Caco-2 (cell line): Measurements from ENCODE around the gene CDC42BPB. TPM values are rescaled to one million over a fixed set of nuclear protein-coding genes. Genes with fewer than 3 reads are reported as not detected.

Source experiments
- BruUV-seq: library from RNA; stranded (reverse); fragments of 400-500 nt; replicated peaks from 2 replicates; lab custom pipeline; 2021; lab: Mats Ljungman, UMichigan
- CTCF ChIA-PET: fragments of 300-600 bp; sonication (Branson Sonifier 250); formaldehyde crosslinking; loops from one replicate; lab custom pipeline; 2022; ENCODE audit warnings: antibody characterized with exemption; lab: Charles Lee
- POLR2A ChIA-PET: fragments of 300-600 bp; sonication (Branson Sonifier 250); formaldehyde crosslinking; loops from one replicate; lab custom pipeline; 2022; ENCODE audit warnings: antibody characterized with exemption; lab: Charles Lee
- DNase-seq, 2 experiments: peaks; one replicate each; pipeline versions ENCODE4 v3.0.0 to v3.0.0-alpha.2; 2020 to 2022
- H3K27me3 ChIP-seq: replicated peaks from 2 replicates; pipeline ENCODE4 v1.6.0; 2011; ENCODE audit warnings: low read length; ENCODE audit not compliant: control insufficient read depth, insufficient read depth
- H3K36me3 ChIP-seq: 2 replicates; pipeline ENCODE4 v1.5.1; 2011; ENCODE audit warnings: low read length; ENCODE audit not compliant: control insufficient read depth, insufficient read depth
- H3K4me1 ChIP-seq: fragments of 250-450 bp; sonication (Bioruptor Pico); 2 replicates; pipeline ENCODE4 v1.5.1; 2020; ENCODE audit warnings: mild to moderate bottlenecking
- H3K4me3 ChIP-seq: 2 replicates; pipeline ENCODE4 v1.5.1; 2011; ENCODE audit warnings: low read depth, mild to moderate bottlenecking, control low read depth, low read length
- H3K9me3 ChIP-seq: fragments of 250-450 bp; sonication (Bioruptor Pico); 2 replicates; pipeline ENCODE4 v1.5.1; 2020; ENCODE audit warnings: mild to moderate bottlenecking, moderate library complexity
- H3K27ac Mint-ChIP-seq: one replicate; pipeline ENCODE4 v1.8.0; 2022; ENCODE audit warnings: mixed read lengths; ENCODE audit not compliant: unreplicated experiment
- H3K27me3 Mint-ChIP-seq: one replicate; pipeline ENCODE4 v1.8.0; 2022; ENCODE audit warnings: mixed read lengths; ENCODE audit not compliant: insufficient read depth, unreplicated experiment
- H3K36me3 Mint-ChIP-seq: one replicate; pipeline ENCODE4 v1.8.0; 2022; ENCODE audit warnings: mild to moderate bottlenecking, mixed read lengths; ENCODE audit not compliant: insufficient read depth, unreplicated experiment
- H3K4me1 Mint-ChIP-seq: one replicate; pipeline ENCODE4 v1.8.0; 2022; ENCODE audit warnings: low read depth, mixed read lengths; ENCODE audit not compliant: unreplicated experiment
- H3K4me3 Mint-ChIP-seq: one replicate; pipeline ENCODE4 v1.8.0; 2022; ENCODE audit warnings: mild to moderate bottlenecking, moderate library complexity, mixed read lengths; ENCODE audit not compliant: unreplicated experiment
- H3K9me3 Mint-ChIP-seq: one replicate; pipeline ENCODE4 v1.8.0; 2022; ENCODE audit warnings: mixed read lengths; ENCODE audit not compliant: unreplicated experiment
- intact Hi-C: fragments of 100-400 bp; cut with micrococcal nuclease; formaldehyde crosslinking; loops from one replicate; pipeline ENCODE4 v1.10.0; 2022; ENCODE audit not compliant: unreplicated experiment
- total RNA-seq: library from RNA; stranded (reverse); gene quantifications from 2 replicates; pipeline ENCODE4 v1.2.3, GENCODE V29; 2022
- TF ChIP-seq, protein P1 (sequence below), 2 experiments: fragments of 200-600 bp in 1 of 2; IDR thresholded peaks; 1 replicate in 1 of 2; 2 replicates in 1 of 2; pipeline versions ENCODE4 v1.5.1 to v1.8.0; 2011 to 2022; ENCODE audit warnings: antibody characterized with exemption in 1 of 2, control low read depth in 1 of 2, inconsistent platforms in 1 of 2, low read depth in 1 of 2, low read length in 1 of 2, mild to moderate bottlenecking in 1 of 2, moderate library complexity in 1 of 2; ENCODE audit not compliant: insufficient read depth in 1 of 2, severe bottlenecking in 1 of 2, unreplicated experiment in 1 of 2

CDC42BPB gene
- total RNA-seq, 1 experiment from 2014 or later: 55.1 TPM

DNA sequence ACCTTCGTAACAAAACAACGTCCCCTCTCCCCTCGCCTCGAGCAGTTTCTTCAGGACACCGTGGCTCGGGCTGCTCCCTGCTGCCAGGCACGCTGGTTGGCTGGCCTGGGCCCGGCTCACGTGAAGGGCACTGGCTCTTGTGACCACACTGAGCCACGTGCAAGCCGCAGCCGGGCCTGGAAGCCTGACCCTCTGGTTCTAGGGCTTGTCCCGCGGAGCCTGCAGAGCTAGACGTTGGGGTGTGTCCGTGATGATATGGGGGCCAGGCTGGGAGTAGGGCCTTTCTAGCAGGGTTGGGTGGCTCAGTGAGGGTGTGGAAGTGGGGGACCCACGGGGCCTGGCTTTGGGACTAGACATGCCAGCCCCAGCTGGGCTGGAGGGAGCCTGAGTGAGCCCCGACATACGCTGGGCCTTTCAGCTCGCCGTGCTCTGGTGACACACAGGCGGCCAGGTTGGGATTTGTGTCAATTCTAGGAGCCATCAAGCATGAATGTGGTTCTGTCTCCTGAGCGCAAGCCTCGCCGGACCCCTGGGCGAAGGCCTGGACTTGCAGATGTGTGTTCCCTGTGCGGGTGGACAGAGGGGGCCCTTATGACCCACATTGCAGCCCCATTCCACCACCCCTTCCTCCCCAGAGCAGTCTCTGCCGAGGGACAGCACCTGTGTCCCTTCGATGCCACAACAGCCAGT is 148.4 kb downstream of the CDC42BPB start:
- no TSS peak for BruUV-seq
- TF ChIP-seq, protein P1, sequence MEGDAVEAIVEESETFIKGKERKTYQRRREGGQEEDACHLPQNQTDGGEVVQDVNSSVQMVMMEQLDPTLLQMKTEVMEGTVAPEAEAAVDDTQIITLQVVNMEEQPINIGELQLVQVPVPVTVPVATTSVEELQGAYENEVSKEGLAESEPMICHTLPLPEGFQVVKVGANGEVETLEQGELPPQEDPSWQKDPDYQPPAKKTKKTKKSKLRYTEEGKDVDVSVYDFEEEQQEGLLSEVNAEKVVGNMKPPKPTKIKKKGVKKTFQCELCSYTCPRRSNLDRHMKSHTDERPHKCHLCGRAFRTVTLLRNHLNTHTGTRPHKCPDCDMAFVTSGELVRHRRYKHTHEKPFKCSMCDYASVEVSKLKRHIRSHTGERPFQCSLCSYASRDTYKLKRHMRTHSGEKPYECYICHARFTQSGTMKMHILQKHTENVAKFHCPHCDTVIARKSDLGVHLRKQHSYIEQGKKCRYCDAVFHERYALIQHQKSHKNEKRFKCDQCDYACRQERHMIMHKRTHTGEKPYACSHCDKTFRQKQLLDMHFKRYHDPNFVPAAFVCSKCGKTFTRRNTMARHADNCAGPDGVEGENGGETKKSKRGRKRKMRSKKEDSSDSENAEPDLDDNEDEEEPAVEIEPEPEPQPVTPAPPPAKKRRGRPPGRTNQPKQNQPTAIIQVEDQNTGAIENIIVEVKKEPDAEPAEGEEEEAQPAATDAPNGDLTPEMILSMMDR (IDR thresholded peaks at IDR 0.05; ENCODE audit: insufficient read depth in 1 of 2, low read depth in 1 of 2, low read length in 1 of 2, severe bottlenecking in 1 of 2, unreplicated experiment in 1 of 2): no peak
- intact Hi-C loops: no loop called here
- Histone ChIP-seq H3K9me3 (no peaks in the 10 kb centered on the region), H3K36me3 (no peaks in the 10 kb centered on the region; the same call in 1 of the 2 replicates), H3K4me3 (no peak overlapping the region), H3K4me1 (no peaks in the 10 kb centered on the region), H3K27me3 (no peaks in the 10 kb centered on the region)
- no peak for DNase-seq
- H3K9me3 Mint-ChIP-seq: no peaks in the 10 kb centered on the region
- H3K4me3 Mint-ChIP-seq: no peak overlapping the region
- no peak overlapping the region for H3K27ac Mint-ChIP-seq
- no peaks in the 10 kb centered on the region for H3K4me1 Mint-ChIP-seq
- peaks cover 15% of the 10 kb centered on the region for H3K36me3 Mint-ChIP-seq
- H3K27me3 Mint-ChIP-seq: no peaks in the 10 kb centered on the region
- ChIA-PET CTCF (interaction anchor here (0.6 kb wide), 1 partner anchor 638 kb away, joined by 3 read pairs; no protein-coding TSS in a partner anchor), POLR2A (interaction anchor here (0.6 kb wide), 1 partner anchor 664 kb away, joined by 5 read pairs; no protein-coding TSS in a partner anchor)

DNA sequence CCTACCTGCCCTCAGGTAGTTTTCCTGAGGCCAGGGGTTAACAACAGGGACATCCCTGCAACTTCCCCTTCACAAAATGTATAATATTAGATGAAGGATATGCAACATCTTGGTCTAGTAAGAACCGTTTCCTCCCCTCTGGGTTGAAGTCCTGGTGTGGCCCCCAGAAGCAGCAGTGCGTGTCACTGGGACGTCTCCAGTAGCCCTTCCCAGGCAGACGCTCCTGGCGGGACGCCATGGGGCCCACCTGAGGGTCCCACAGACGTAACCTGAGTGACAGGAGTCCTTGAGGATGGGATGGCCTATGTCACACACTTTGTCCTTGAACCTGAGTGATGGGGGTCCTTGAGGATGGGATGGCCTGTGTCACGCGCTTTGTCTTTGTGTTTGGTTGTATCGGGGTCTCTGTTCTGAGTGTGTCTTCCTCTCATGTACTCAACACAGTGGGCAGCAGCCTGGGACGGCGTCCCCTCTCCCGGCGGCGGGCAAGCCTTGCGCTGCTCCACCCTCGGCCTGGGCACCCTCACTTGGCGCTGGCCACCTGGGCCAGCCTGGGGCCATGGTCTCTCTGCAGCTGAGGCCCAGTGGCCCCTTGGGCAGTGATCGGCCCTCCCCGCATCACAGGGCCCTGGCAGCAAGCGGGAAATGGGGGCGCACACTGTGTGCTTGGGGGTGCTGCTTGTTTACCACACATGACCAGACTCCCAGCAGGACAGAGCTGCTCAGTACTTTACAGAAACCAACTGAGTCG is 149.2 kb downstream of the CDC42BPB start:
- Mint-ChIP-seq H3K9me3 (no peaks in the 10 kb centered on the region), H3K4me3 (no peak overlapping the region), H3K27ac (no peak overlapping the region), H3K27me3 (no peaks in the 10 kb centered on the region), H3K4me1 (no peaks in the 10 kb centered on the region), H3K36me3 (peaks cover 15% of the 10 kb centered on the region)
- ChIA-PET POLR2A (interaction anchor here (0.6 kb wide), 1 partner anchor 665 kb away, joined by 5 read pairs; no protein-coding TSS in a partner anchor), CTCF (interaction anchor here (0.6 kb wide), 1 partner anchor 639 kb away, joined by 3 read pairs; no protein-coding TSS in a partner anchor)
- TF ChIP-seq, protein P1 (IDR thresholded peaks at IDR 0.05; ENCODE audit: insufficient read depth in 1 of 2, low read depth in 1 of 2, low read length in 1 of 2, severe bottlenecking in 1 of 2, unreplicated experiment in 1 of 2): no peak
- Histone ChIP-seq H3K4me3 (no peak overlapping the region), H3K27me3 (no peaks in the 10 kb centered on the region), H3K9me3 (no peaks in the 10 kb centered on the region), H3K36me3 (no peaks in the 10 kb centered on the region; the same call in 1 of the 2 replicates), H3K4me1 (no peaks in the 10 kb centered on the region)
- no TSS peak for BruUV-seq
- intact Hi-C loops: no loop called here
- no peak for DNase-seq

DNA sequence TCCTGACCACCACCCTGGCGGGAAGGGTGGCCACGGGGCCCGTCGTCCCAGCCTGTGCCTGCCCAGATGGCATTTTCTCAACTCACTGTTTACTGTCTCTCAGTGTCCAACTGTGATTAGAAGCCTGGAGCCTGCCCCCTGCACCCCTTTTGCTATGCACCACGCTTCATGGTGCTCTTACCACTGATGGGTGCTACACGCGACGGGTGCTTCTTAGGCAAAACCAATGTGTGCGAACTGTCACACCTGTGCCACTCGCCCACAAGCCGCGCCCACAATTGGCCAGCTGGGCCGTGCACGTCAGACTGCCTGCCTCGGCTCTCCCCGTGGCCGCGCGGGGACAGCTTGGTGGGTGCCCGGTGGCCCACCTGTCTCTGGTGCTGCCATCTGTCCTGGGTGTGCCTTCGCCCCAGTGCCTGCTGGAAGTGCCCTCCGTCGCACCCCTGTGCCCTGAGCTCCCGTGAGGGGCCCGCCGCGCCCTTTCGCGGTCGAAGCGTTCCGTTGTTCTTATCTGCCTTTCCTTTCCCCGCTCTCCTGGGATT is 150.0 kb downstream of the CDC42BPB start:
- Mint-ChIP-seq H3K36me3 (peaks cover 19% of the 10 kb centered on the region), H3K27ac (no peak overlapping the region), H3K4me1 (no peaks in the 10 kb centered on the region), H3K27me3 (no peaks in the 10 kb centered on the region), H3K4me3 (no peak overlapping the region), H3K9me3 (no peaks in the 10 kb centered on the region)
- intact Hi-C loops: no loop called here
- Histone ChIP-seq H3K9me3 (no peaks in the 10 kb centered on the region), H3K36me3 (no peaks in the 10 kb centered on the region; the same call in 1 of the 2 replicates), H3K4me3 (no peak overlapping the region), H3K27me3 (no peaks in the 10 kb centered on the region), H3K4me1 (no peaks in the 10 kb centered on the region)
- ChIA-PET CTCF (no interaction called here), POLR2A (no interaction called here)
- DNase-seq: no peak
- TF ChIP-seq, protein P1 (IDR thresholded peaks at IDR 0.05; ENCODE audit: insufficient read depth in 1 of 2, low read depth in 1 of 2, low read length in 1 of 2, severe bottlenecking in 1 of 2, unreplicated experiment in 1 of 2): no peak
- no TSS peak for BruUV-seq
